NCI-H1092 (cell line): ENCODE measurements around the gene TMEM242.
"Not testable (repeated sequence)": the region's sequence is repeated elsewhere in the genome, so short reads cannot be mapped to it uniquely, and the experiment has no call there.

ENCODE experiments used
- DNase-seq: peaks from one replicate; lab custom pipeline; 2025; lab: John Stamatoyannopoulos, UW

Gene TMEM242

GRCh38 chr6:157323255-157323965 lies at the start of gene TMEM242:
Gene TMEM242 (minus strand): TSS chr6:157323519. CDS start chr6:157323499, 20 bp downstream.
- no peak for DNase-seq

- no peak for DNase-seq
These were observed 49.4 kb upstream of the TMEM242 start for GRCh38 chr6:157372501-157373280.

- no peak for DNase-seq
These were observed 47.4 kb upstream of the TMEM242 start for GRCh38 chr6:157370755-157371154.

GRCh38 chr6:157368359-157369049 lies 45.2 kb upstream of the TMEM242 start:
- DNase-seq = no peak

- DNase-seq = no peak
These were observed 43.3 kb upstream of the TMEM242 start for GRCh38 chr6:157366648-157367047.

GRCh38 chr6:157364705-157365104 lies 41.4 kb upstream of the TMEM242 start:
- no peak for DNase-seq

GRCh38 chr6:157361886-157362285 lies 38.6 kb upstream of the TMEM242 start:
- no peak for DNase-seq

GRCh38 chr6:157358287-157358686 lies 35.0 kb upstream of the TMEM242 start:
- no peak for DNase-seq

GRCh38 chr6:157346373-157346772 lies 23.1 kb upstream of the TMEM242 start:
- no peak for DNase-seq

- no peak for DNase-seq
These were observed 20.4 kb upstream of the TMEM242 start for GRCh38 chr6:157343732-157344131.

- DNase-seq = no peak
These were observed 16.1 kb upstream of the TMEM242 start for GRCh38 chr6:157339432-157339831.

GRCh38 chr6:157337751-157338150 lies 14.4 kb upstream of the TMEM242 start:
- no peak for DNase-seq

- DNase-seq = not testable (repeated sequence)
These were observed 14.0 kb upstream of the TMEM242 start for GRCh38 chr6:157337276-157337675.

GRCh38 chr6:157335829-157336228 lies 12.5 kb upstream of the TMEM242 start:
- no peak for DNase-seq

GRCh38 chr6:157333956-157334355 lies 10.6 kb upstream of the TMEM242 start:
- no peak for DNase-seq

- no peak for DNase-seq
These were observed 10.2 kb upstream of the TMEM242 start for GRCh38 chr6:157333537-157333936.

- no peak for DNase-seq
These were observed 9.5 kb upstream of the TMEM242 start for GRCh38 chr6:157332813-157333212.

- no peak for DNase-seq
These were observed 7.5 kb upstream of the TMEM242 start for GRCh38 chr6:157330831-157331230.

GRCh38 chr6:157329829-157330228 lies 6.5 kb upstream of the TMEM242 start:
- DNase-seq = no peak

- DNase-seq = no peak
These were observed 4.9 kb upstream of the TMEM242 start for GRCh38 chr6:157328108-157328692.

- no peak for DNase-seq
These were observed 3.7 kb upstream of the TMEM242 start for GRCh38 chr6:157326979-157327378.

- DNase-seq = no peak
These were observed 1.9 kb upstream of the TMEM242 start for GRCh38 chr6:157325069-157325805.
